ENCODE results near the gene ZNF469.

- TF ChIP-seq CTCF (IDR thresholded peaks at IDR 0.05; ENCODE audit: low read depth, low read length) (no peak), EZH2phosphoT487 (IDR thresholded peaks at IDR 0.05; ENCODE audit: low read depth) (no peak)
Measured at GRCh38 chr16:88389191-88389590, 6.4 kb downstream of the ZNF469 start.
